ENCODE results near the gene PTH2.

DNA sequence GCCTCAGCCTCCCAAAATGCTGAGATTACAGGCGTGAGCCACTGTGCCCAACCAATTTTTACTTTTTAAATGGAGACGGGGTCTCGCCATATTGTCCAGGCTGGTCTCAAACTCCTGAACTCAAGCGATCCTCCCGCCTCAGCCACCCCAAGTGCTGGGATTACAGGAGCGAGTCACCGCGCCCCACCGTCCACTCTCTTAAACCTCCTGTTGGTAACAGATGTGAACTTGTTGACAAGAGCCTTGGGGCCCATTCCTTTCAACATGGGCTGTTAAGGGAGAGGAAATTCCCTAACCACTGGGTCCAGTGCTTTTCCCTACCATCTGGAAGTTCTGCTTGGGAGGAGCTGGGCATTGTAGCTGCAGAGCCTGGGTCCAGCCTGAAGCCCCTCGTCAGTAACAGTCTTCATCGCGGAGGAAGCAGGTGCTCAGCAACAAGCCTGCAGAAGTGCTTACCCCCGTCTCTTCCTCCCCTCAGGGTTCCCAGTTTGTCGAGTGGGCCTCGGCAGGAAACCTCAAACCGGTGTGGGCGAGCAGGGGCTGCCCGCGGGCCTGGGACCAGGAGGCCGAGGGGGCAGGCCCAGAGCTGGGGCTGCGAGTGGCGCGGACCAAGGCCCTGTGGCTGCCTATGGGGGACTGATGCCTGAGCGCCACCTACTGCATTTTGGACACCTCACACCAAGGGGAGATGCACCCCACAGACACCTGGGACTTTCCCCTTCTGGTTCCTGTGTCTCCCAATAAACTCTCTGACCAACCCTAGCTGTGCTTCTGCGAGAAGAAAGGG, 46.8 kb upstream of the PTH2 start:
- no peak for TF ChIP-seq CTCF (IDR thresholded peaks at IDR 0.05)
- TF ChIP-seq POLR2A (IDR thresholded peaks at IDR 0.05), result no peak

Measured in uterus (tissue), 2 donors.